ENCODE results near the gene CYP4F8.

The CYP4F8 gene

DNA sequence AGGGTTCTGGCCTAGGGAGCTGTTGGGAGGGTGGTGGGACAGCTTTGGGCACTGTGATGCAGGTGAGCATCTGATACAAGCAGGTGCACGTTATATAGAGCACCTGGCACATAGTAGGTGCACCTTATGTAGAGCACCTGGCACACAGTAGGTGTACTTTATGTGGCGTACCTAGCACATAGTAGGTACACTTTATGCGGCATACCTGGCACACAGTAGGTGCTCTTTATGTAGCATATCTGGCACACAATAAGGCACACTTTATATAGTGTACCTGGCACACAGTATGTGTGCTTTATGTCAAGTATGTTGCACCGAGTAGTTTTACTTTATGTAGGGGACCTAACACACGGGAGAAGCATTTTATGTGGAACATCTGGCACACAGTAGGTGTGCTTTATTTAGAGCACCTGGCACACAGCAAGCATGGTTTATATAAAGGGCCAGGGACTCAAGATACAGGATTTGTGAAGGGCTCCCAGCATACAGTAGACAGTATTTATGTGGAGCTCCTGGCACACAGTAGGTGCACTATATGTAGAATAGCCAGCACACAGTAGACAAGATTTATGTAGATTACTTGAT lies 56.3 kb downstream of the CYP4F8 start:
- H3K9me3 Mint-ChIP-seq = peaks cover 44% of the 10 kb centered on the region
- no peak for TF ChIP-seq CTCF (IDR thresholded peaks at IDR 0.05)
- H3K36me3 Mint-ChIP-seq (ENCODE audit: low read depth) = no peaks in the 10 kb centered on the region
- H3K4me3 Mint-ChIP-seq = no peak overlapping the region
- H3K4me1 Mint-ChIP-seq = no peaks in the 10 kb centered on the region
- no peaks in the 10 kb centered on the region for H3K27me3 Mint-ChIP-seq (ENCODE audit: low read depth, poor library complexity)
- H3K27ac Mint-ChIP-seq = no peak overlapping the region
- DNase-seq = no peak

- no peak overlapping the region for H3K4me3 Mint-ChIP-seq
- no peak for TF ChIP-seq CTCF (IDR thresholded peaks at IDR 0.05)
Observed at GRCh38 chr19:15671891-15672579, 57.0 kb downstream of the CYP4F8 start.

DNA sequence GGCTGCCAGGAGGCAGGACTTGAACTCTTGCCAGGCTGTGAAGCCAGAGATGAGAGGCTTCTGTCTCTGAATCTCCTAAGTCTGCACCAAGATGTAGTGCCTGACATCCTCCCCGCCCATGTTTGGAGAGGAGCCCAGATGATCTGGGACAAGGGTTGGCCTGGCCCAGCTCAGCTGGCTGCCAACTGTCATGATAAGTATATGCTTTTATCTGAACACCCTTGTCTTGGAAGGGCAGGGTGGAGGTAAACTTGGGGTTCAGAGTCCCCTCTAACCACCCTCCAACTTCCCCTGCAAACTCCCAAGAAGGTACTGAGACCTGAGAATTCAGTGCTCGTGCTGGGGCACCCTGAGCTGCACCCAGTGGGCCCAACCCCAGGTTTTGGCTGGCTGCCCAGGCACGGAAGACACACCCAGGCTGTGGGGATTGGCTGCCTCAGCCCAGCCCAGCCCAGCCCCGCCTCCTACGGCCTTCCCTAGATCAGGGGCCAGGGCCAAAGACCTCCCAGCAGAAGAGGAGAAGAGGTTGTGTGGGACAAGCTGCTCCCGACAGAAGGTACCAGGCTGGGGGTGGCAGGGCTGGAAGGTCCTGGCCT lies 57.7 kb downstream of the CYP4F8 start, which contains the start of gene CYP4F12:
CYP4F12 (plus strand) TSS at position 508 of the 596 bp plus-strand sequence. CDS start 443 bp downstream, outside the sequence.
- peaks cover 2% of the 10 kb centered on the region for H3K36me3 Mint-ChIP-seq (ENCODE audit: low read depth)
- H3K9me3 Mint-ChIP-seq = peaks cover 55% of the 10 kb centered on the region
- H3K27ac Mint-ChIP-seq = no peak within 1 kb of the TSS
- H3K4me3 Mint-ChIP-seq = no peak within 1 kb of the TSS
- no peak for DNase-seq
- no peak for TF ChIP-seq CTCF (IDR thresholded peaks at IDR 0.05)
- no peaks in the 10 kb centered on the region for H3K27me3 Mint-ChIP-seq (ENCODE audit: low read depth, poor library complexity)
- H3K4me1 Mint-ChIP-seq = no peaks in the 10 kb centered on the region

More at GRCh38 chr19:15671891-15672579, 57.0 kb downstream of the CYP4F8 start:
- Mint-ChIP-seq H3K27ac (no peak overlapping the region), H3K27me3 (ENCODE audit: low read depth, poor library complexity) (no peaks in the 10 kb centered on the region), H3K9me3 (peaks cover 49% of the 10 kb centered on the region), H3K36me3 (ENCODE audit: low read depth) (no peaks in the 10 kb centered on the region), H3K4me1 (no peaks in the 10 kb centered on the region)
- DNase-seq = no peak

- H3K36me3 Mint-ChIP-seq (ENCODE audit: low read depth) = peaks cover 7% of the 10 kb centered on the region
- DNase-seq = no peak
- H3K4me3 Mint-ChIP-seq = no peak overlapping the region
- H3K4me1 Mint-ChIP-seq = no peaks in the 10 kb centered on the region
- no peaks in the 10 kb centered on the region for H3K27me3 Mint-ChIP-seq (ENCODE audit: low read depth, poor library complexity)
- peaks cover 61% of the 10 kb centered on the region for H3K9me3 Mint-ChIP-seq
- H3K27ac Mint-ChIP-seq = no peak overlapping the region
- TF ChIP-seq CTCF (IDR thresholded peaks at IDR 0.05) = no peak
Observed at GRCh38 chr19:15673176-15673654, 58.2 kb downstream of the CYP4F8 start.

GRCh38 chr19:15675560-15675959 lies 60.5 kb downstream of the CYP4F8 start:
- H3K27me3 Mint-ChIP-seq (ENCODE audit: low read depth, poor library complexity) = peaks cover 3% of the 10 kb centered on the region
- H3K4me3 Mint-ChIP-seq = no peak overlapping the region
- no peak for TF ChIP-seq CTCF (IDR thresholded peaks at IDR 0.05)
- peaks cover 7% of the 10 kb centered on the region for H3K36me3 Mint-ChIP-seq (ENCODE audit: low read depth)
- no peaks in the 10 kb centered on the region for H3K4me1 Mint-ChIP-seq
- DNase-seq = no peak
- no peak overlapping the region for H3K27ac Mint-ChIP-seq
- H3K9me3 Mint-ChIP-seq = peaks cover 84% of the 10 kb centered on the region
